HL-60/S4 (cell line): ENCODE data around the gene SPOCK1.

Experiments
- in situ Hi-C: fragments of 300-500 bp; cut with MboI; formaldehyde crosslinking; loops from 2 replicates; pipeline ENCODE4 v1.14.3; 2022; ENCODE audit warnings: low sequenced_read_pairs

SPOCK1 gene

GRCh38 chr5:137037848-137038247, 461.3 kb downstream of the SPOCK1 start:
- in situ Hi-C loops, result no loop called here

- in situ Hi-C loops, result no loop called here
Observed at GRCh38 chr5:137036640-137037039, 462.5 kb downstream of the SPOCK1 start.

GRCh38 chr5:137035480-137035878, 463.6 kb downstream of the SPOCK1 start:
- in situ Hi-C loops, result no loop called here

GRCh38 chr5:137034764-137035479, 464.2 kb downstream of the SPOCK1 start:
- in situ Hi-C loops, result no loop called here

GRCh38 chr5:137034213-137034612, 464.9 kb downstream of the SPOCK1 start:
- in situ Hi-C loops, result no loop called here

- in situ Hi-C loops, result no loop called here
Observed at GRCh38 chr5:137032929-137033328, 466.2 kb downstream of the SPOCK1 start.

GRCh38 chr5:137027758-137028157, 471.4 kb downstream of the SPOCK1 start:
- in situ Hi-C loops, result no loop called here

- in situ Hi-C loops, result no loop called here
Observed at GRCh38 chr5:137026296-137026695, 472.8 kb downstream of the SPOCK1 start.

GRCh38 chr5:137024044-137024443, 475.1 kb downstream of the SPOCK1 start:
- in situ Hi-C loops, result no loop called here

- in situ Hi-C loops, result no loop called here
Observed at GRCh38 chr5:137023371-137023770, 475.8 kb downstream of the SPOCK1 start.

GRCh38 chr5:137022725-137023124, 476.4 kb downstream of the SPOCK1 start:
- in situ Hi-C loops, result no loop called here

- in situ Hi-C loops, result no loop called here
Observed at GRCh38 chr5:137022043-137022442, 477.1 kb downstream of the SPOCK1 start.

GRCh38 chr5:137019229-137019628, 479.9 kb downstream of the SPOCK1 start:
- in situ Hi-C loops, result no loop called here

GRCh38 chr5:137016783-137017324, 482.3 kb downstream of the SPOCK1 start:
- in situ Hi-C loops, result no loop called here

- in situ Hi-C loops, result no loop called here
Observed at GRCh38 chr5:137015540-137016116, 483.5 kb downstream of the SPOCK1 start.

GRCh38 chr5:137014731-137015130, 484.4 kb downstream of the SPOCK1 start:
- in situ Hi-C loops, result no loop called here

- in situ Hi-C loops, result no loop called here
Observed at GRCh38 chr5:137010226-137010625, 488.9 kb downstream of the SPOCK1 start.

- in situ Hi-C loops, result no loop called here
Observed at GRCh38 chr5:137004279-137004678, 494.8 kb downstream of the SPOCK1 start.

- in situ Hi-C loops, result no loop called here
Observed at GRCh38 chr5:137001026-137001569, 498.0 kb downstream of the SPOCK1 start.

- in situ Hi-C loops, result no loop called here
Observed at GRCh38 chr5:136999787-137000186, 499.3 kb downstream of the SPOCK1 start.

- in situ Hi-C loops, result no loop called here
Observed at GRCh38 chr5:136998854-136999357, 500.2 kb downstream of the SPOCK1 start.

- in situ Hi-C loops, result no loop called here
Observed at GRCh38 chr5:136994154-136994553, 505.0 kb downstream of the SPOCK1 start.
